Progenitor cell of endocrine pancreas (in vitro differentiated cells): Measurements from ENCODE around the gene ITPR2. TPM values are rescaled to one million over a fixed set of nuclear protein-coding genes. Genes with fewer than 3 reads are reported as not detected.
A peak's percentile ranks its signal among the peaks of the same experiment; 100 is the strongest.

Experiments
- DNase-seq: peaks from one replicate; pipeline ENCODE4 v3.0.0; 2021; ENCODE audit warnings: low spot score; ENCODE audit not compliant: unreplicated experiment
- H3K27ac Mint-ChIP-seq: 2 replicates; pipeline ENCODE4 v1.8.0; 2021; ENCODE audit warnings: mild to moderate bottlenecking, moderate library complexity, mixed read lengths
- H3K27me3 Mint-ChIP-seq: 2 replicates; pipeline ENCODE4 v1.8.0; 2021; ENCODE audit warnings: mixed read lengths
- H3K36me3 Mint-ChIP-seq: 2 replicates; pipeline ENCODE4 v1.8.0; 2022; ENCODE audit warnings: mixed read lengths; ENCODE audit not compliant: insufficient read depth
- H3K4me1 Mint-ChIP-seq: 2 replicates; pipeline ENCODE4 v1.8.0; 2021; ENCODE audit warnings: low read depth, mixed read lengths
- H3K4me3 Mint-ChIP-seq: 2 replicates; pipeline ENCODE4 v1.8.0; 2021; ENCODE audit warnings: low read depth, mild to moderate bottlenecking, moderate library complexity, mixed read lengths
- H3K9me3 Mint-ChIP-seq: 2 replicates; pipeline ENCODE4 v1.8.0; 2021; ENCODE audit warnings: low read depth, mixed read lengths
- CTCF ChIP-seq: fragments of 200-600 bp; sonication (generic); IDR thresholded peaks from one replicate; pipeline ENCODE4 v1.5.0; 2021; ENCODE audit warnings: antibody characterized with exemption, mild to moderate bottlenecking; ENCODE audit not compliant: unreplicated experiment
- total RNA-seq: library from RNA; stranded (reverse); gene quantifications from 2 replicates; pipeline ENCODE4 v1.2.1, GENCODE V29; 2021

Gene ITPR2
- total RNA-seq, 1 donor from 2014 or later: 72.4 TPM

GRCh38 chr12:26725276-26725916 lies 107.6 kb downstream of the ITPR2 start:
- Mint-ChIP-seq H3K36me3 (peaks cover 6% of the 10 kb centered on the region), H3K9me3 (no peaks in the 10 kb centered on the region), H3K27ac (no peak overlapping the region), H3K4me3 (no peak overlapping the region), H3K4me1 (peaks cover 17% of the 10 kb centered on the region), H3K27me3 (no peaks in the 10 kb centered on the region)
- TF ChIP-seq CTCF: no peak
- DNase-seq: no peak

- Mint-ChIP-seq H3K27me3 (no peaks in the 10 kb centered on the region), H3K27ac (peak overlapping the region; percentile 35), H3K4me3 (no peak overlapping the region), H3K9me3 (no peaks in the 10 kb centered on the region), H3K4me1 (peaks cover 17% of the 10 kb centered on the region), H3K36me3 (peaks cover 6% of the 10 kb centered on the region)
- no peak for DNase-seq
- no peak for TF ChIP-seq CTCF
Measured at GRCh38 chr12:26724309-26724702, 108.7 kb downstream of the ITPR2 start.

- peaks cover 6% of the 10 kb centered on the region for H3K36me3 Mint-ChIP-seq
- no peak for DNase-seq
- no peaks in the 10 kb centered on the region for H3K9me3 Mint-ChIP-seq
- no peaks in the 10 kb centered on the region for H3K27me3 Mint-ChIP-seq
- TF ChIP-seq CTCF: no peak
- H3K4me1 Mint-ChIP-seq: peaks cover 13% of the 10 kb centered on the region
- no peak overlapping the region for H3K4me3 Mint-ChIP-seq
- H3K27ac Mint-ChIP-seq: peak overlapping the region; percentile 35
Measured at GRCh38 chr12:26723379-26724308, 109.3 kb downstream of the ITPR2 start.

GRCh38 chr12:26721800-26722199 lies 111.2 kb downstream of the ITPR2 start:
- H3K9me3 Mint-ChIP-seq: no peaks in the 10 kb centered on the region
- TF ChIP-seq CTCF: no peak
- no peak overlapping the region for H3K27ac Mint-ChIP-seq
- H3K36me3 Mint-ChIP-seq: peaks cover 6% of the 10 kb centered on the region
- H3K4me3 Mint-ChIP-seq: no peak overlapping the region
- peaks cover 4% of the 10 kb centered on the region for H3K4me1 Mint-ChIP-seq
- DNase-seq: no peak
- H3K27me3 Mint-ChIP-seq: no peaks in the 10 kb centered on the region

GRCh38 chr12:26719852-26720251 lies 113.1 kb downstream of the ITPR2 start:
- no peak overlapping the region for H3K27ac Mint-ChIP-seq
- no peaks in the 10 kb centered on the region for H3K9me3 Mint-ChIP-seq
- H3K27me3 Mint-ChIP-seq: no peaks in the 10 kb centered on the region
- H3K4me1 Mint-ChIP-seq: peaks cover 1% of the 10 kb centered on the region
- peak; percentile 54 for TF ChIP-seq CTCF
- peaks cover 10% of the 10 kb centered on the region for H3K36me3 Mint-ChIP-seq
- no peak for DNase-seq
- no peak overlapping the region for H3K4me3 Mint-ChIP-seq
